HS-27A (cell line): ENCODE data around the gene ANK3.

Experiments
- DNase-seq: peaks from one replicate; pipeline ENCODE4 v3.0.0-alpha.2; 2012; ENCODE audit warnings: low read depth, missing footprints

The ANK3 gene

GRCh38 chr10:60413306-60414012, 23.8 kb upstream of the ANK3 start:
- DNase-seq: no peak

GRCh38 chr10:60410970-60411369, 21.3 kb upstream of the ANK3 start:
- DNase-seq: no peak

- DNase-seq: no peak
These were observed 19.5 kb upstream of the ANK3 start for GRCh38 chr10:60409202-60409601.

- no peak for DNase-seq
These were observed 16.5 kb upstream of the ANK3 start for GRCh38 chr10:60406182-60406581.

GRCh38 chr10:60405172-60405571, 15.5 kb upstream of the ANK3 start:
- DNase-seq: no peak

- DNase-seq: no peak
These were observed 13.6 kb upstream of the ANK3 start for GRCh38 chr10:60403168-60403873.

GRCh38 chr10:60400366-60400765, 10.7 kb upstream of the ANK3 start:
- no peak for DNase-seq

GRCh38 chr10:60399328-60399727, 9.7 kb upstream of the ANK3 start:
- DNase-seq: no peak

- no peak for DNase-seq
These were observed 8.1 kb upstream of the ANK3 start for GRCh38 chr10:60397792-60398191.

GRCh38 chr10:60396766-60397165, 7.1 kb upstream of the ANK3 start:
- no peak for DNase-seq

GRCh38 chr10:60395711-60396110, 6.0 kb upstream of the ANK3 start:
- no peak for DNase-seq

- no peak for DNase-seq
These were observed 4.8 kb upstream of the ANK3 start for GRCh38 chr10:60394446-60394845.

GRCh38 chr10:60390224-60390626, 550 bp upstream of the ANK3 start:
- DNase-seq: no peak

- DNase-seq: no peak
These were observed 870 bp downstream of the ANK3 start for GRCh38 chr10:60388709-60389301.

- no peak for DNase-seq
These were observed 1.5 kb downstream of the ANK3 start for GRCh38 chr10:60388116-60388625.

GRCh38 chr10:60387531-60387930, 2.1 kb downstream of the ANK3 start:
- DNase-seq: no peak

- DNase-seq: no peak
These were observed 4.3 kb downstream of the ANK3 start for GRCh38 chr10:60385399-60385738.

GRCh38 chr10:60384708-60385398, 4.8 kb downstream of the ANK3 start:
- peak; percentile 89 for DNase-seq

GRCh38 chr10:60384011-60384410, 5.7 kb downstream of the ANK3 start:
- DNase-seq: no peak

- DNase-seq: no peak
These were observed 6.6 kb downstream of the ANK3 start for GRCh38 chr10:60382946-60383681.

GRCh38 chr10:60380781-60381180, 8.9 kb downstream of the ANK3 start:
- DNase-seq: no peak

- DNase-seq: no peak
These were observed 11.7 kb downstream of the ANK3 start for GRCh38 chr10:60377955-60378354.
